Dedifferentiated amniotic fluid mesenchymal stem cell (primary cell): Measurements from ENCODE around the gene ADAMTSL3.

Source experiments
- DNase-seq: peaks from one replicate; pipeline ENCODE4 v3.0.0-alpha.2; 2016; ENCODE audit errors: extremely low spot score

The ADAMTSL3 gene

DNA sequence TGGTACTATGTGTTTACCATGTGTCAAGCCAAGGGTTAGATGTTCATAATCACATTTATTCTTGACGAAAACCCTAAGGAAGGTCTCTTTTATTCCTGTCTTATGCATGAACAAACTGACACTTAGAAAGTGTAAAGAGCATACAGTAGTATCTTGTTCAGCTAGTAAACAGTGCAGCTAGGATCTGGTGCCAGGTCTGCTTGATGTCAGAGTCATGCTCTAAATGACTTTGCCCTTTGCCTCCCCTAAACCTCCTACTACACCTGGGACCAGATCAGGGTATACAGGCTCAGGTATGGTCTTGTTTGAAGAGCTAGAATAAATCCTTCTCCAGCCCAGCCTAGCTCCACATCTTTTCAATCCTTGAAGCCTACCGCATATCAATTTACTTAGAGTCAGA lies 232.4 kb downstream of the ADAMTSL3 start:
- DNase-seq: no peak

DNA sequence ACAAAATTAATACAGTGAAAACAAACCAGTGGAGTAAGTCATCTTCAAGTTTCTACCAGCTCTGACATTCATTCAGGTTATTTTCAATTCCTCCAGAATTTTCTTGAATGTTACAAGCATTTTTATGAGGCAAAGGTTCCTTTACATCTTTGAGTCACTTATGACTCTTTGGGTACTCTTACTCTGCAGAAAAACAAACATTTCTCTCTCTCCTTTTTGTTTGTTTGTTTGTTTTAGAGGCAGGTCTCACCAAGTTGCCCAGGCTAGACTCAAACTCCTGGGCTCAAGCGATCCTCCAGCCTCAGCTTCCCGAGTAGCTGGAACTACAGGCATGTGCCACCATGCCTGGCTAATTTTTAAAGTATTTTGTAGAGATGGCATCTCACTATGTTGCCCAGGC lies 233.5 kb downstream of the ADAMTSL3 start:
- DNase-seq: no peak

DNA sequence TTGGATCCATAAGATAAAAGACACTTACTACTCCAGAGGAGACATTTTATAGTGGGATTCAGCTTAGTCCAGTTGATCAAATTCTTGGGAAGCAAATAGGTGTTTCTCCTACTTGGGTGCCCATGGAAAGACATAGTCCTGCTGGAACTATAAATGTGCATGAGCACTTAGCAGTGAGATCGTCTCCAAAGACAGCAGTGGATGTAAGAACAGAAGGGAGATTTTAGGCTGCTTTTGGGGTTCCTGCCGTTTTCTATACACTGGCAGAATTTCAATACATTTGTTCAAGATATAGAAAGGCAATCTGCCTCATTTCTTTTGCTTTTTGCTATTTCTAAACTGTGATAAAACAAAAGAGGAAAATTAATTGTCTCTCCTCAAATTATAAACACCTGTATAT lies 234.0 kb downstream of the ADAMTSL3 start:
- no peak for DNase-seq

DNA sequence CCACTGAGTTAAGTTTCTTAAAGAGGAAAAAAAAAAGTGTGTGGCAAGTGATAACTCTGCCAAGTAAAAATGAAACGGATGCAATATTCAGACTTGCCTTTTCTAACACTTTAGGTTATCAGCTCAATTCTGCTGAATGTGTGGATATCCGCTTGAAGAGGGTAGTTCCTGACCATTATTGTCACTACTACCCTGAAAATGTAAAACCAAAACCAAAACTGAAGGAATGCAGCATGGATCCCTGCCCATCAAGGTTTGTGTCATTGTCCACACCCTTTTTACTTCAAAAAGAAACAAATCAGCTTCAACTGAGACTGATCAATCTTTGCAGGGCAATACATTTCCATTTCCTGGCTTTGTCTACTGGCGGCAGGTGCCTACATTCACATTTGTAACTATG lies 236.1 kb downstream of the ADAMTSL3 start:
- DNase-seq: no peak

DNA sequence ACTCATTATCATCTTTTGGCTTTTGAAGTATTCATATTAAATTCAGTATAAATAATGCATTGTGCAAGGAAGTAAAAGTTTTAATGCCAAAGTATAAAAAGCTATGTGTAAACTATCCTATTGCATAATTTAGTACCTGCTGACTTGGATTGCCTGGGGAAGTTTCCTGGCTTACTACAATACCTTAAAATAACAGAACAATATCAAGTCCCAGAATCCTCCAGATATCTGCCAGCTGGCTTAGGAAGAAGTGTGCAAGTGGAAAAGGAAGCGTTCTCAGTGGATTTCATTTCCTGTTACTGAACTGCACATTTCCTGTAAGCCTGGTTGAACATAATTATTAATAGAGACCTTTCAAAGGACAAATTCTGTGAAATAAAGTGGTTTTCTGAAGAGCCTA lies 236.7 kb downstream of the ADAMTSL3 start:
- DNase-seq: no peak

DNA sequence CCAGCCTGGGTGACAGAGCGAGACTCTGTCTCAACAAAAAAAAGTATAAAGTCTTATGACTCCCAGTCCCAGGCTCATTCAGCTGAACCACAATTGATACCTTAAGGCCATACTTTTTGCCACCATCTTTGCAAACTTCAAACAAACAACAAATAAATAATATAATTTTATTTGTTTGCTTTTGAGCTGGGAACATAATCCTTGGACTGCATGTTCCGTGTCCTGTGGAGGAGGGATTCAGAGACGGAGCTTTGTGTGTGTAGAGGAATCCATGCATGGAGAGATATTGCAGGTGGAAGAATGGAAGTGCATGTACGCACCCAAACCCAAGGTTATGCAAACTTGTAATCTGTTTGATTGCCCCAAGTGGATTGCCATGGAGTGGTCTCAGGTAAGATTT lies 238.6 kb downstream of the ADAMTSL3 start:
- DNase-seq: no peak

DNA sequence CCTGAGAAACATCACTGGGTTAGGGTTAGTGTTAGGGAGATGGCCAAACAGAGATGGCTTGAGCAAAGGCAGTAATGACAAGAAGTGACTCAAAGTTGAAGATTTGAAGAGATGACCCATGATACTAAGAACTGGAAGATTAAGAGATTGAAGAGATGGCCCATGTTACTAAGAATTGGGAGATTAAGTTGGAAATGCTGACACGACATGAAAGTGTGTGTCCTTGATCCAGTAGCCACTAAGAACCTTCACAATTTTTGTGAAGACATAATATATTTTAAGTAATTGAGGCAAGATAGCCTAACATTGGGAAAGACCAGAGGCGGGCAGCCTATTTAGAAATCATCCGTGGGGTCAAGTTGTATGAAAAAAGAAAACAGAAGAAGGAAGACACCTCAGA lies 239.4 kb downstream of the ADAMTSL3 start:
- DNase-seq: no peak

DNA sequence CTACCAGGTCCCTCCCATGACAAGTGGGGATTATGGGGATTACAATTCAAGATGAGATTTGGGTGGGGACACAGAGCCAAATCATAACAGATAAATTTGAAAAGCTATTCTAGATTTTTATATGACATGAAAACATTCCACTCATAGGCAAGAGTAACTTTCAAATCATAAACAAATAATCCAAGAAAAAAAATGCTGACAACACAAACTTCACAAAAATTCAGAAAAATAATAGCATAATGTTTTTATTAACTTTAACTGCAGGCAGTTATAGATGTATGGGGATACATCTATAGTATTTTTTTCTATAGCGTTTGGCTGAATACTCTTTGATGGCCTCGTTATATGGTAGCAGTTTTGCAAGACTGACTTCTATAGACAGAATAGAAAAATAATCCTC lies 243.1 kb downstream of the ADAMTSL3 start:
- DNase-seq: no peak

DNA sequence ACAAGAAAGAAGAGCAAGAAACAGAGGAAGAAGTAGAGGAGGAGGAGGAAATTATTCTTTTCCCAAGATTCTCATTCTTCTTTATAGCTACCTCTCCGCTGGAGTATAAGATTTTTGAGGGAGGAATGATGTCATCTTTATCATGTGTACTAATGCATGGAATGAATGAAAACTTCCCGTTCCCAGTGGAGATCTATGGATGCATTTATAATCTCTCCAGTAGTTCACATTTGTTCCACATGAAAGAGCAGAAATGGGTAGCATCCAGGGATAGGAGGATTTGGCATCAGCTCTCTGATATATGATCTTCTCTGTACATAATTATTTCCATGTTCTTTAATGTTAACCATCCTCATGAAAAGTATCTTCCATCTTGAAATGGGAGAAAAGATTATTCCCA lies 244.4 kb downstream of the ADAMTSL3 start:
- no peak for DNase-seq

DNA sequence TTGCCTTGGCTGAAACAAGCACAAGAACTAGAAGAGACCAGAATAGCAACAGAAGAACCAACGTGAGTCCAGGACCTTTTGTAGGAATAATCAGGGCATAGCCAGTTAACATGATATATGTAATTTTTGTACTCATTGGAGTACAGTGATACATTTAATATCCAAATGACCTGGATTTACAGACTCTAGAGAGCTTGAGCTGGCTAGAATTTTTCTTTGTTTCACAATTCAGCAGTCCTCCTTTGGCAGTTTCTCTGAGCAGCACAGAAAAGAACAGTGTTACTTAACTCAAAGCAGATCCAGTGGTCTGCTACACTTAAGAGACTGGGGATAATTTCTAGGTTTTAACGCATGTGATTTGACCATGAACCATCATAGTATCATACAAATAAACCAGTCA lies 245.7 kb downstream of the ADAMTSL3 start:
- no peak for DNase-seq

DNA sequence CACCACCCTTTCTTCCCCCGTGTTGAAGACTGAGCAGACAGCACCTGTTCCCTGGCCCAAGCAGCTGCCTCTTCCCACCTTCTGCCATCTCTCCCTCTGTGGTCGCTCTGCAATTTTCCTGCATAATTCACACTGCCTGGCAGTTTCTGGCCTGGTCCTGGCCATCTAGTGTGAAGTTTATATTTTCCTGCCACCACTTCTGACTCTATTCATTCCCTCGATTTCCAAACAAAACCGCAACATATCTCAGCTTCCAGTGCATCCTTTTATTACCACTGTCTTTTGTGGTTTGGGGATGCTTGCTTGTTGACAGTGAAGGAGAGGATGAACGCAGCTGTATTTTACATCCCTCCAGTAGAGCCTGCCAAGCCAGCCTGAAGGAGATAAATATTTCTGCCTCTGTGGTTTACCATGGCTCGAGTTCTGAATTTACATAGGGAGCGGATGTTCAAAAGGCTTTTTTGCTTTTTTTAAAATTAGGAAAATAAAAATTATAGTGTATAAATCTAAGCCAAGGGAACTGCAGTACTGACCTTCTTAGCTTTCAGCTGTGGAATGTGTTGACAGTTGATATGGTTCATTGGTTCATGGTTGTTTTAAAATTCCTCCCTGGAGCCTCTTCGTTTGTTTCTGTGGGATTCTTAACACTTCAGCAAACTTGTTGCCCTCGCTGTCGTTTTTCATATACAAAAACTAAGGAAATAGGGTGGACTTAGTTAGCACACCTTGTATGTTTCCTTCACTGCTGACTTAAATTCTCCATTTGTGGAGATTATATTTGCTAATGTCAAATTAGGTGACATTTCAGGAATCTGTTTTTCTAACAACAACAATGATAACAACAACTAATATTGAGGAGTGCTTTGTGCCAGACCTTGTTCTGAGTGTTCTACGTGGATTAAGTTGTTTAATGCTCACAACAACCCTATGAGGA lies 250.5 kb downstream of the ADAMTSL3 start:
- DNase-seq: no peak

DNA sequence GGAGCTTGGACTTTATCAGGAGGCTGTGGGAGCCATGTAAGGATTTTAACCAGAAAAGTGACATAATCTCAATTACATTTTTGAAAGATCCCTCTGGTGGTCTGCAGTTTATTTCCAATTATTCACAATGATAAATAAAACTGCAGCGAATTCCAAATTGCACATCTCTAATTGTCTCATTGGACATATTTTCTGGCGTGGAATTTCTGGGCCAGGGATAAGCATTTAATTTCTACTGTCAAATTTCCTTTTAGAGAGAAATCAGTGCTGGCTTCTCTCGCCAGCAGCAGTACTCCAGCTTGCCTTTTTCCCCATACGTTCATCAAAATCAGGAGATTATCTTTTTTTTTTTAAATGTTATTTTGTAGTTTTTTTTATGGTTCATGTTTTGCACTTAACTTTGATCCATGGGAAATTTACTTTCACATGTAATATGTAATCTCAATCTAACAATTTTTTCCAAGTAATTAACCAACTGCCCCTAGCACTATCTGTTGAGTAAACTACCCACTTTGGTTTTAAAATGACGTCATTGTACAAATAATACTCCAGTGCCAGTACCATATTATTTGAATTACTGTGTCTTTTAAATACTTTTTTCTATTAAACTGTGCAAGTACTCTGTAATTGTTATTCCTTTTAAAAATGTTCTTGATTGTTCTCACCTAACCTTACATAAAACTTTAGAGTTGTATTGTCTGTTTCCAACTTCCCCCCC lies 251.8 kb downstream of the ADAMTSL3 start:
- DNase-seq: no peak

DNA sequence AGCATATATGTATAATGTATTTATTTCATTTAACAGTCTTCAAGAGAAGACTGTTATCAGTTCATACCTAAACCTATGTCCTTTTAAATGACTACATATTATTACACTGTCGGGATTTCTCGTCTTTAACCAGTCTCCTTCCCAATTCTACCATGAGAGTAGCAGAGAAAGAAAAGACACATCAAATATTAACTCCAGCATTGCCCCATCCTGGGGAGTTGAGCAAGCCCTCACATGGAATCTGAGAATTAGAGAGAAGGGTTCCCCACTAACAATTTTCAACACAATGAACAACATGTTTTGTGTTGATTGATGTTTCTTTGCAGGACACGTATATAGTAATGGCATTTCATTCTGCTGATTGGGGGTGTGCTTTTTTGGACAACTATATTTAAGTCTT lies 257.4 kb downstream of the ADAMTSL3 start:
- no peak for DNase-seq

DNA sequence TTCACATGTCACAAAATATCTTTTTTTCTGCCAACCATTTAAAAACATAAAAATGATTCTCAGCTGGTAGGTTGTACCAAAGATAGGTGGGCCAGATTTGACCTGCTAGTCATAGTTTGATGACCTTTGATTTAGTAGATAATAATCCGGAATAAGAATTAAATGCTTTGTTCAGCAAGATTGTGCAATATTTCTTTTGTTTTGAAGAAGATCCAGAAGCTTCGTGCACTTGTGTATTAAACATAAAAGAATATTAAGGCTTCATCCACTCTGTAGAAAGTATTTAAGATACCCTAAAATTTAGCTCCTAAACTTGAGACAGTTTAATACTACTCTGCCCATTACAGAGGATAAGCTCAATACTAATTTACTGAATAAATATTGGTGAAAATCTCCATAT lies 258.4 kb downstream of the ADAMTSL3 start:
- DNase-seq: no peak

DNA sequence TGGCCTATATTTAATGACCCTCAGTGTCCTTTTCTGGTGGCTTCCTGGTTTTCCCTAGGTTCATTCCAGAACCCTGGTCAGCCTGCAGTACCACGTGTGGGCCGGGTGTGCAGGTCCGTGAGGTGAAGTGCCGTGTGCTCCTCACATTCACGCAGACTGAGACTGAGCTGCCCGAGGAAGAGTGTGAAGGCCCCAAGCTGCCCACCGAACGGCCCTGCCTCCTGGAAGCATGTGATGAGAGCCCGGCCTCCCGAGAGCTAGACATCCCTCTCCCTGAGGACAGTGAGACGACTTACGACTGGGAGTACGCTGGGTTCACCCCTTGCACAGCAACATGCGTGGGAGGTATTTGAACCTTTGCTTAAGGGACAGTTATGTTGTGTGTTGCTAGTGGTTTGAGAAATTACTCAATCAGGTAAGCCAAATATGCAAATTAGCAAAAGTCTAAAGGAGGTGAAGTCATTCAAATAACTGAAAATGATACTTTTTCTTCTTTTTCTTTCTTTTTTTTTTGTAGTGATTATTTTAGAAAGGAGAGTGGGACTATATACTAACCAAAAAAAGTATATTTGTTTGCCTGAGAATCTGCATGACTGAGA lies 259.2 kb downstream of the ADAMTSL3 start:
- no peak for DNase-seq

DNA sequence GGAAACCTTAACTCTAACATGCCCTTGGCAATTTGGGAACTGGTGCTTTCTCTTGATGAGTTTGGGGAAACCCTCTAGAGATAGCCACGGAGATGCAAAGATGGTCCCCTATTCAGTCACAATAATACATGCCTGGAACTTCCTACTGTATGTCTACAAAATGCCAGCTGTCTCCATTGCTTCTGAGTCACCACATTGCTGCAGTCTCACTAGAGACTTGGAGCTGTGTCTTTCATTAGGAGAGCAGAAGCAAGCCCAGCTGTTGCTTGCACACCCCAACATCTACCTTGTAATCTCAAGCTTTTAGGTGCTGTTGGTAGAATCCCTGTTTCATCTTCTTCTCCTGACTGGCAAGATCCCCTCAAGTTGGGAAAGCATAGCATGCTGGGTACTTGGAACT lies 261.0 kb downstream of the ADAMTSL3 start:
- no peak for DNase-seq

DNA sequence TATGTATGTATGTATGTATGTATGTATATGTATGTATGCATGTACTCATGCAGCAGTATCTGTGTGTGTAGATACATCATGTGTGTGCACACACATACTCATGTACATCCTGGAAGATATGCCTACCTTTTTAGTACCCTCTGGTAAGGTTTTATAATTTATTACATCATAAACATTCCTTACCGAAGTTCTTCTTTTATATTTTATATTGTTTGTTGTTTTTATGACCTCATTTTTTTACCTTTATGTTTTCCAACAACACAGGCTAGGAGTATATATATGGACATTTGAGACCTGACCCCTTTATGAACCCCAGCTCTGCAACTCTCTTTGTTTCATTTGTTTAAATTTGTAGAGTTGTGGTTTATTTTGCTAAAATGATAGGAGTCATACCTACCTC lies 263.5 kb downstream of the ADAMTSL3 start:
- DNase-seq: no peak

DNA sequence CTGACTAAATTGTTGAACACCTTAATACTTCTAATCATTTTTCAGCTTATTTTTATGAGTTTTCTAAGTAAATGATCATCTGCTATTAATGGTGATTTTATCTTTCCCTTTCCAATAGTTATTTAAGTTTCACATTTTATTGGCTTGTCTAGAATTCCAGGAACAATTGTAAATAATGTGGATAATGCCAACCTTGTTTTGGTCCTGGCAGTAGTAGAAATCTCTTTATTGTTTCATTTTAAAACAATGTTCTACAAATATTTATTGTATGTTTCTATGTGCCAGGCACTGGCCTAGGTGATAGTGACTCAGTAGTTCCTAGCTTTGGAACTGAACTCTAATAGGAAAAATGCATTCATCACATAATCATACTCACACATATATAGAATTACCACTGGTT lies 264.1 kb downstream of the ADAMTSL3 start:
- DNase-seq: no peak

DNA sequence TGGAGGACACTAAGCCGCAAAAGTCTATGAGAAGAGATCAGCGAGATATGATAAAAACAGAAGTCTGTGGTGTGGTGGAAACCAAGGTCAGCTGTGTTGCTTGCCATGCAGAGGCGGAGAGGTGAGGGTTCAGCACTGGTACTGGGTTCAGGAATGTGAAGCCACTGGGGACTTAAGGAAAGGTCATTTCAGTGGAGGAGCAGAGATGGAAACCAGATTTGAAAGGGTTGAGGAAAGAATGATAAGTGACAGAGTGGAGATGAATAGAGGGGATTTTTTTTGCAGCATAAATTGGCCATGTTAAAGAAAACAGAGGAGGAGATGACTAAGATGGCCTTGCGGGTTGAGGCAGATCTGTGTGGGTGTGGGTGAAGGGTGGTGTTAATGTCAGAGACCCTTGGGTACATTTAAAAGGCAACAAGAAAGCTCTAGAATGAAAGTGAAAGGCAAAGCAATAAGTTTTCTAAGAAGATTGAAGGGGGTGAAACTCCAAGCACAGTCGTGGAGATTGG lies 265.5 kb downstream of the ADAMTSL3 start:
- no peak for DNase-seq

DNA sequence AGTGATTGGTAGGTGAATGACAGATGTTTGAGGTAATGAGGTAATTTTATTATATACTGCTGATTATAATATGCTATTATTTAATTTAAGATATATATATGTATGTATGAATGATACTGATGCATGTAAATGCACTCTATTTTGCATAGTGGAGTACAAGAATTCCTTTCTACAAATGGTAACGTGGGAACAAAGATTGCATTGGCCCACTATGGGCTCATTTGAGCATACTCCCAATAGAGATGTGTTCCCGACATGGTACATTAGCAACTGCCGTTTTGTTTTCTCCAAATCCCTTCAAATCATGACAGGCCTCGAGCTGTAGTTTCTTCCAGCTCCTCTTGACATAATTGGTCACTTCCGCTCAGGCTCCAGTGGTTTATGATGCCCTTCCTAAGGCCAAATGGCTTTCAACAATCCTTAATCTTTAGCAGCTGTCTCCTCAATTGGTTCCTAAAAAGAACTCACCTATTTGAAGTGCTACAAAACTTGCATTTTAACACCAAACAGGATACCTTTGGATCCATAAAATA lies 266.1 kb downstream of the ADAMTSL3 start:
- no peak for DNase-seq

DNA sequence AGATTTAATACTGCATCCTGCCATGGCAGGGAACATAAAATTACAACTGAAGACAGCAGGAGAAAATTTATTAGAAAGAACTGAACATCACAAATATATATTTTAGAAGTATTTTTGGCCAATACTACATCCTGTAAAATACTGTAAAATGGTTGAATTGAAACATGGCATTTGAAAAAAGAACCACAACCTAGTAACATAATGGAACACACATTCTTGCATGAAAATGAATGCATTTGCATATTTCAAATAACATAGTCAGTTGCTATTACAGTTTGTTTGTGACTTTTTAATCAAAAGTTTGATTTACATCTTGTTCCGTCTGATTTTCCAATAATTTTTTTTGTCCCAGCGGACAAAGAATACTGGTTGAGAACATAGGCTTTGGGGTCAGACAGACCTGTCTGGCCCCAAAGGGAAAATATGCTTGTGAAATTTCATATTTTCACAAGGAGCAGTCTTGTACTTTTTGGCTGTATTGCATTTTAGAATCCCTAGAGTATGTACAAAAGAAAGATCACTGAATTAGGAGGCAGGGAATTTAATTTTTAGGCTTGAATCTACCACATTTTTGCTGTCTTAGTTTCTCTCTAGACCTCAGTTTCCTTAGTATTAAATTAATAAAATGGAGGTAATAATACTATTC lies 268.8 kb downstream of the ADAMTSL3 start:
- DNase-seq: no peak

DNA sequence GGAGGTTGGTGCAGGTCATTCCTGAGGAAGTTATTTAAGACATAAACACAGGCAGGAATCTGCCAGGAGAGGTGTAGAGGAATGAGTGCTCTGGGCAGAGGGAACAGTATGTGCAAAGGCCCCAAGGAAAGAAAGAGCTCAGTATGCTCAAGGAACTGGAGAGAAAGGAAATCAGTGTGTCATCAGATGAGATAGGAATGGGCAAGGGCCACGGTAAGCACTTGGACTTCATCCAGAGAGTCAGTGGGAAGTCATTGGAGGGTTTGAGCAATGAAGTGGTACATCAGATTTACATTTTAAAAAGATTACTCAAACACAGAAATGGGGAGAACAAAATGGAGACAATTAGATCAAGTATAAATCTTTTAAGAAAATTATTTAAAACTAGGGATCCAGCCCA lies 272.2 kb downstream of the ADAMTSL3 start:
- no peak for DNase-seq
